Dendritic cell treated with granulocyte-macrophage colony-stimulating factor and Interleukin-4, amounts not matched to agents 40 ng/mL and 50 ng/mL, for 4 days (primary cell): ENCODE data around the gene P2RX3.

ENCODE experiments used
- H3K27ac Mint-ChIP-seq: one replicate; pipeline ENCODE4 v1.8.0; 2022; ENCODE audit warnings: mild to moderate bottlenecking, mixed read lengths
- H3K27me3 Mint-ChIP-seq: one replicate; pipeline ENCODE4 v1.8.0; 2022; ENCODE audit warnings: mild to moderate bottlenecking, mixed read lengths
- H3K36me3 Mint-ChIP-seq: one replicate; pipeline ENCODE4 v1.8.0; 2022; ENCODE audit warnings: low read depth, mixed read lengths
- H3K4me1 Mint-ChIP-seq: one replicate; pipeline ENCODE4 v1.8.0; 2022; ENCODE audit warnings: low read depth, mixed read lengths
- H3K4me3 Mint-ChIP-seq: one replicate; pipeline ENCODE4 v1.8.0; 2022; ENCODE audit warnings: mild to moderate bottlenecking, moderate library complexity, mixed read lengths
- H3K9me3 Mint-ChIP-seq: one replicate; pipeline ENCODE4 v1.8.0; 2022; ENCODE audit warnings: mixed read lengths
- intact Hi-C: fragments of 100-400 bp; cut with micrococcal nuclease; formaldehyde crosslinking; loops from one replicate; pipeline ENCODE4 v1.15.0; 2022

Gene P2RX3

DNA sequence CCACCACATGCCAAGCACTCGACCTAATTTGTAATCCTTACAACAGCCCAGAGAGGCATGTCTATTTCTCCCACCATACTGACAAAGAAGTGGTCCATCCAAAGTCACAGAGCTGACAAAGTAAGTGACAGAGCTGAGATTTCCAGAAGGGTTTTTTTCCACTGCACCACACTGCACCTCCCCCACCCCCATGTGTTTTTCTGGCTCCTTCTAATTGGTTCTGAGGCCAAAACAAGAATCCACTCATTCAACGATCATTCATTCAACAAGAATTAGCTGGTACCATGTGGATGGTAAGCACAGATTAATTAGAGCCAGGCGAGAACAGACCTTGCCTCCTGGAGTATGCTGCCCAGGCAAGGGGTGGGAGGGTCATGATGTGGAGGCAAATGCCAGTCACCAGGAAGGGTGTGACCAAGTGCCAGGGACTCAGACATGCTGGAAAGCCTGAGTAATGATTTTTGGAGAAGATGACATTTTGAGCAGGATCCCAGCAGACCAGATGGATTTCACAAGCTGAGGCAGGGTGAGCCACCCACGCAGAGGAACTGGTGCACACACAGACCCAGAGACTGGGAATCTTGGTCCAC lies 67.2 kb downstream of the P2RX3 start:
- Mint-ChIP-seq H3K27ac (peak overlapping the region; percentile 47), H3K9me3 (peaks cover 10% of the 10 kb centered on the region), H3K36me3 (peaks cover 37% of the 10 kb centered on the region), H3K27me3 (no peaks in the 10 kb centered on the region), H3K4me1 (peaks cover 62% of the 10 kb centered on the region), H3K4me3 (no peak overlapping the region)
- intact Hi-C loops, result no loop called here

DNA sequence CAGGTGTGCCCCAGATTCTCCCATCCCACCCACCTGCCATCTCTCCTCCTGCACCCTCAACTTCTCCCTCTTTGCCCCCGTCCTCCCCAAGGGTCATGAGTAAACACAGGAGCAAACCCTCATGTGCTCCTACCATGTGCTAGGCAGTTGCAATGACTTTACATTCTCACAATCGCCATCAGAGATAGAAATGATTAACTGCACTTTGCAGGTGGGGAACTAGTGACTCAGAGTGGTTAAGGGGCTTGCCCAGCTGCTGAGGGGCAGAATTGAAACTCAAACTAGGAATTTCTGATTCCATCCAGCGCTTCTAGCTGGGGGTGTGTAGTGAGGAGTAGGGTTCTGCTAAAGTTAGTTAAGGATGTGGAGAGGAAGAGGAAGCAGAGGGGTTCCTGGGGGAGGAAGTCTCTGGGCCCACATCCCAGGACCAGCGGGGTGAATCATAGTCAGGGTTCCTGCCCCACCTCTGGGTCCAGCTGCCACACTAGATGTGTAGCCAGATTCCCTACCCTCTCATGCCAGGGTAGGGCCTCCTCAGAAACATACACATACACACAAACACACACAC lies 68.3 kb downstream of the P2RX3 start:
- peaks cover 63% of the 10 kb centered on the region for H3K4me1 Mint-ChIP-seq
- peak overlapping the region; percentile 47 for H3K27ac Mint-ChIP-seq
- H3K27me3 Mint-ChIP-seq, result no peaks in the 10 kb centered on the region
- H3K36me3 Mint-ChIP-seq, result peaks cover 46% of the 10 kb centered on the region
- peaks cover 10% of the 10 kb centered on the region for H3K9me3 Mint-ChIP-seq
- peak overlapping the region; percentile 31 for H3K4me3 Mint-ChIP-seq
- intact Hi-C loops, result no loop called here

DNA sequence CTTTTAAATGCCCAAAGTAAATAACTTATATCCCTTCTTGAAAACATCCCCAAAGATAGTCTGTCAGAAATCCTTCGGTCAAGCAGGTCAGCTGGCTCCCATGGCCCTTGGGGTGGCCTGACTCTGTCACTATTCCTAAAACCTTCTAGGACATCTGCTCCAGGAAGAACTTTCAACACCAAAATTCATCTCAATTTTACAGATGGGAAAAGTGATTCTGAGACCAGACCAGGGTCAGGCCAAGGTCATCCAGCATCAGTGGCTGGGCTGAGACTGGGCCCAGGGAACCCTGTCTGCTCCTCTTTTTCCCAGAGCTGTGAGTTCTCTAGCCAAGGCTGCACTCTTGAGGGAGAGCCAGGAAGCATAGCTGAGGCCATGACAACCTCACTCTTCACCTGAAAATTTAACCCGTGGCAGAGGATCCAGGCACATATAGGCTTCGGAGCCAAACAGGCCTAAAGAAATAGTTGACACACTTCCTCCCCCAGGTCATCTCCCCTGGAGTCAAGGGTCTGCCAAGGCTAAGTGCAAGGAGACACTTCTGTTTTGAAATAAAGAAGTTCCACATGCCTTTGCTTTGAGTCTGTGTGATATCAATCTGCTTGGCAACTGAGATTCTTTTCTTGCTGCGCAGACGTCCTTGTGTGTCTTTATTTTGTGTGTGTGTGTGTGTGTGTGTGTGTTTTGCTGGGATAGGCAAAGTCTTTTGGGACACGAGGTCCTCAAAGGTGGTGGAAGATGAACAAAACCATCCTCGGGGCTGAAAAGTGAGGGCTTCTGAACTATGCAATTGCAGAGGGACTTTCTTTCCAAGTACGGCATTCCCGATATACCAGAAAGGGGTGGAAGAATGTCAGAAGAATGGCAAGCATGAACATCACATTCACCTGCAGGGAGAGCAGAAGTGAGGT lies 69.1 kb downstream of the P2RX3 start:
- intact Hi-C loops, result no loop called here
- H3K4me3 Mint-ChIP-seq, result no peak overlapping the region
- H3K4me1 Mint-ChIP-seq, result peaks cover 63% of the 10 kb centered on the region
- peak overlapping the region; percentile 47 for H3K27ac Mint-ChIP-seq
- peaks cover 52% of the 10 kb centered on the region for H3K36me3 Mint-ChIP-seq
- no peaks in the 10 kb centered on the region for H3K27me3 Mint-ChIP-seq
- H3K9me3 Mint-ChIP-seq, result peaks cover 10% of the 10 kb centered on the region

DNA sequence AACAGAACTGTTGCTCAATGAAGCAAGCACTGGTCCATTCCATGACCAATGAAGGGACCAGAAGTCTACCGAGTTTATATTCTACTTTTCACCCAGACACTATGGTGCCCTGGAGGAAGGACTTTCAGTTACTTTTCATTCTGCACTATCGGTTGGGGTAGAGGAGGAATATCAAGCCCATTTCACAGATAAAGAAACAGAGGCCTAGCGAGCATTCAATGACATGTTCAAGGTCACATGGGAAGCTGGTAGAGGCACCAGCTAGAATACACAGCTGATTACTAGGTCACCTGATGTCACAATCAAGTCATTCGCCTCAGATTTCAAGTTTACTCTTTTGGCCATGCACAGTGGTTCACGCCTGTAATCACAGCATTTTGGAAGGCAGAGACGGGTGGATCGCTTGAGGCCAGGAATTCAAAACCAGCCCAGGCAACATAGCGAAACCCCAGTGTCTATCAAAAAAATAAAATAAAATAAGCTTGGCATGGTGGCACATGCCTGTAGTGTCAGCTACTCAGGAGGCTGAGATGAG lies 69.9 kb downstream of the P2RX3 start:
- Mint-ChIP-seq H3K4me3 (no peak overlapping the region), H3K4me1 (peaks cover 59% of the 10 kb centered on the region)

DNA sequence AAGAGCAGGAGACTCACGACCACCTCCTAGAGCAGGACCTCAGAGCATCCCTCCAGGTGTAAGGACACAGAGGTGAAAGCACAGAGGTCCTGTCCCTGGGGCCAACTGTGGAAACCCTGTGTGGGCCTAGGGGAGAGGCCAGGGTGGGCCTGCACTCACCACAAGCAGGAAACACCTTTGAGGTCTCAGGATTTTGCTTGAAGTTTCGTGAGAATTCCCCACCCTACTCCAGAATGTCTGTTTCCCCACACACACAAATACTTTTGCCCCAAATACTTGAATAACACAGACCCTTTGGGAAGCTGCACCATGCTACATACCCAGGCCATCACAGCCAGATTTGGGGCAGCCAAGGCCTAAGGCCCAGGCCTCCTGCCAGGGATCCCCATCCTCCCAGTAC lies 70.6 kb downstream of the P2RX3 start:
- H3K4me1 Mint-ChIP-seq, result peaks cover 55% of the 10 kb centered on the region
- H3K36me3 Mint-ChIP-seq, result peaks cover 66% of the 10 kb centered on the region
- no peak overlapping the region for H3K27ac Mint-ChIP-seq
- H3K4me3 Mint-ChIP-seq, result no peak overlapping the region
- no peaks in the 10 kb centered on the region for H3K9me3 Mint-ChIP-seq
- intact Hi-C loops, result no loop called here
- no peaks in the 10 kb centered on the region for H3K27me3 Mint-ChIP-seq

More for the DNA sequence above, 69.9 kb downstream of the P2RX3 start:
- Mint-ChIP-seq H3K9me3 (peaks cover 8% of the 10 kb centered on the region), H3K27ac (no peak overlapping the region), H3K36me3 (peaks cover 58% of the 10 kb centered on the region), H3K27me3 (no peaks in the 10 kb centered on the region)
- intact Hi-C loops, result no loop called here

DNA sequence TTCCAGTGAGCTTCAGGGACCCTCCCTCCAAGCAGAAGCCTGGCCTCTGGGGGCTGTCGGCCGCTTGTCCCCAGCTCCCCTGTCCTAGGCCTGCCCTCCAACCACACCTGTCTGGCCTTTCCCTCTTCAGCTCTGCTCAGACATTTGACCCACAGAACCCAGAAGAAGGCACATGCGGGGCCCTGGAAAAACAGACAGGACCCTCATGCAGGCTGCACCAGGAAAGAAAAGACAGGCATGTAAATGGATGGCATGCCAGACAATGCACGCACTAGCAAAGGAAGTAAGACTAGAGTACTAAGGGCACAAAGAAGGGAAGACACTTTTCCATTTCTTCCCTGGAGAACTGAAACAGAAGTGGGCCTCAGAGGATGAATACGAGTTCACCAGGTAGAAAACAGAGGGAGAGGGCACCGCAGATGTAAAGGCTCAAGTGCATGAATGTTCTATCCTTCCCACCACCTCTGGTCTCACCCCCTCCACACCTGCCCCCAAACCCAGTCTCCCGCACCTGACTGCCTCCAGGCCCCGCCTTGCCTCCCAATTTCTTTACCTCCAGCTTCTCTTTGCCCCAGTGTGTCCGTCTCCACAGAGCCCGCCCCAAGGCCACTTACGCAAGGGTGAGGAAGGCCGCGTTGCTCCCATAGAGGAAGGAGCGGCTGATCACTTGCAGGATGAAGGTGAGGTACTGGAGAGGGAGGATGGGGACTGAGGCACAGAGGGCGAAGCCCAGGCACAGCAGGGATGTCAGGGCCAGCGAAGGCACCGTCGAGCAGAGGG lies 71.4 kb downstream of the P2RX3 start:
- intact Hi-C loops, result no loop called here
- Mint-ChIP-seq H3K4me1 (peaks cover 51% of the 10 kb centered on the region), H3K9me3 (no peaks in the 10 kb centered on the region), H3K27ac (no peak overlapping the region), H3K4me3 (no peak overlapping the region), H3K36me3 (peaks cover 73% of the 10 kb centered on the region), H3K27me3 (no peaks in the 10 kb centered on the region)

DNA sequence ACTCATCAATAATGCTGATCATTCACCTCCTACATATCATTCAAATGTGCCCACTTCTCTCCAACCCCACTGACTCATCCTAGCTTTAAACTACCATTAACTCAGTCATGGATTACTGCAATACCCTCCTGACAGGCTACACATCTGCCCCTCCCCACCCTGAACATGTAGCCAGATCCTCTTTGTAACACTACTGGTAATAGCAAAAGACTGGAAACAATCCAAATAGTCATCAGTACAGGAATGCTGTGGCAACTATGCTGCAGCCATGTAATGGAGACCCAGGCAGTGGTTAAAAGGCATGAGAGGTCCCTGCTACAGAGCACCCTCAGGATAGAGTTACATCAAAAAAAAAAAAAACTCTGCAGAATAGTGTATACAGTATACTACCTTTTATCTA lies 72.1 kb downstream of the P2RX3 start:
- Mint-ChIP-seq H3K9me3 (no peaks in the 10 kb centered on the region), H3K4me3 (no peak overlapping the region), H3K27ac (no peak overlapping the region), H3K27me3 (no peaks in the 10 kb centered on the region), H3K4me1 (peaks cover 43% of the 10 kb centered on the region), H3K36me3 (peaks cover 81% of the 10 kb centered on the region)
- intact Hi-C loops, result no loop called here

DNA sequence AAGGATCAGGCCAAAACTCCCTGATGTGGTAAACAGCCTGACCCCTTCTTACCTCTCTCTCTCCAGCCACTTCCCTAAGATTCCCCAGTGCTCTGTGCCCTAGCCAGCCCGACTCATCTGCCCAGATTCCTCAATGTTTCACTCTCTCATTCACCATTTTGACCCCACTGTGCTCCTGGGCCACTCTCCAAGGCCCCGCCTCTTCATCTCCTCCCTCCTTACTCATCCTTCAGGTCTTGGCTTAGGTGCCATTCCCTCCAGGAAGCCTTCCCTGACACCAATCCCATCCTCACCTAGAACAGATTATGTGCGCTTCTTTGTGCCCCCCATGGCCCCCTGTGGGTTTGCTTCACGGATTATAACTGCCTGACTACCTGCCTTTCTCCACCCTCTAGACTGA lies 75.5 kb downstream of the P2RX3 start:
- intact Hi-C loops, result no loop called here
- Mint-ChIP-seq H3K27me3 (no peaks in the 10 kb centered on the region), H3K36me3 (peaks cover 95% of the 10 kb centered on the region), H3K4me1 (peaks cover 19% of the 10 kb centered on the region), H3K4me3 (no peak overlapping the region), H3K27ac (no peak overlapping the region), H3K9me3 (no peaks in the 10 kb centered on the region)

DNA sequence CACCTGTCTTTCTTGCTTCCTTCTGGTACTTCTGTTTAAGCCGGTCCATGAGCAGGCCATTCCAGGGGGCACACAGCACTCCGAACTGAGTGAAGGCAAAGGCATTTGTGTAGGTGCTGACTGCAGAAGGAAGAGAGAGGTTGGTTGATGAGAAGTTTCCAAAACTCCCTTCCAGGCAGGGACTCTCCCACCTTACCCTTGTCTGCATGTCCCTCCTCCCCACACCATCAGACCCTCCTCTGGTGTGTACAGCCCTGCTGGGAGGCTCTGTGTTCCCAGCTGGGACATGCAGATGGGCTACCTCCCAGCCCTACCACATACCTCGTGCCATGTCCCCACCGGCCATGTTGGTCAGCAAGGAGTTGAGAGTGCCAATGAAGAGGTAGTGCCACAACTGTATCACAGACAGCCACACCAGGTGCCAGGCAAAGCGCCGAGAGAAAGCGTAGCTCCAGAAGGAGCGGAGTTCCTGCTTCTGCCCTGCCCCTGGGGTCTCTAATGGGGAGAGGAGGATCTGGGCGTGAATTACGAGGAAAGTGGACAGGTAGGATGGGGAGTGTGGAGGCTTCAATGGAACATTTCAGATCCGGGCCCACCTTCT lies 76.6 kb downstream of the P2RX3 start:
- Mint-ChIP-seq H3K27me3 (no peaks in the 10 kb centered on the region), H3K9me3 (no peaks in the 10 kb centered on the region), H3K36me3 (peaks cover 95% of the 10 kb centered on the region), H3K4me1 (peaks cover 19% of the 10 kb centered on the region), H3K27ac (no peak overlapping the region), H3K4me3 (no peak overlapping the region)
- intact Hi-C loops, result no loop called here

DNA sequence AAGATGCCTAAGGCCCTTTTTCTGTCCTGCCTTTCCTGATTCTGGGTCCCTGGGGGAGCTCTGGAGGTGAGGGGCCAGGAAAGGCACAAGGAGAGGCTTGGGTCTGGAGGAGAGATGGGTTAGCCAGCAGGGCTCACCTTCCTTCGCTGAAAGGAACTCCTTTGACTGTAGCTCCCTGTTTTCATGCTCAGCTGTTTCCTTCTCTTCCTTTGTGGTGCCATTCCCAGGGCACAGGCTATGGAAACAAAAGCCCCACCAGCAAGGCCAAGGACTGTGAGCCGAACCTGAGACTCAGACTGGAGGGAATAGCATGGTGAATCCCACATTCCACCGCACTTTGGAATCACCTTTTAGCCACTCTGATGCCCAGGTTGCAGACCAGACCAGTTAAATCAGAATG lies 78.3 kb downstream of the P2RX3 start:
- intact Hi-C loops, result no loop called here
- no peak overlapping the region for H3K4me3 Mint-ChIP-seq
- H3K4me1 Mint-ChIP-seq, result peaks cover 16% of the 10 kb centered on the region
- no peak overlapping the region for H3K27ac Mint-ChIP-seq
- no peaks in the 10 kb centered on the region for H3K9me3 Mint-ChIP-seq
- peaks cover 96% of the 10 kb centered on the region for H3K36me3 Mint-ChIP-seq
- no peaks in the 10 kb centered on the region for H3K27me3 Mint-ChIP-seq

DNA sequence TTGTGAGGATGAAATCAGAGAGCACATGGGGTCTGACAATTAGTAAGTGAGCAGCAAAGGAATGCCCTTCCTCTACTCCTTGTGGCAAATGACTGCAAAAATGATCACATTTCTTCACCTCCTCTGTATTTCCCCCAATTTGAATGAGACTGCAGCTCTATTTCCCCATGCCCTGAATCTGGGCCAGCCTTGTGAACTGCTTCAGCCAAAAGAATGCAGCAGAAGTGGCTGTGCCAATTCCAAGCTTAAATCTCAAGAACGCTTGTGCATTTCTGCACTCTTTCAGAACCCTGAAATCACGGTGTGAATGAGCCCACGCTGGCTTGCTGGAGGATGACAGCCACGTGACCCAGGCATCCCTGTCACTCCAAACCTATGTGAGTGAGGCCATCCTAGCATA lies 78.9 kb downstream of the P2RX3 start:
- H3K27ac Mint-ChIP-seq, result no peak overlapping the region
- H3K4me3 Mint-ChIP-seq, result no peak overlapping the region

DNA sequence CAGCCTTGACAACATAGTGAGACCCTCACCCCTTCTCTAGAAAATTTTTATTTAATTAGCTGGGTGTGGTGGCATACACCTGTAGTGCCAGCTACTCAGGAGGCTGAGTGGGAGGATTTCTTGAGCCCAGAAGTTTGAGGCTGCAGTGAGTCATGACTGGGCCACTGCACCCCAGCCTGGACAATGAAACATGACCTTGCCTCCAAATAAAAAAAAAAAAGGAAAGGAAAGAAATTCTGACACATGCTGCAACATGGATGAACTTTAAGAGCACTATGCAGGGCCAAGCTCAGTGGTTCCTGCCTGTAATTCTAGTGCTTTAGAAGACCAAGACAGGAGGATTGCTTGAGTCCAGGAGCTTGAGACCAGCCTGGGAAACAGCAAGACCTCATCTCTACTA lies 80.0 kb downstream of the P2RX3 start:
- no peak overlapping the region for H3K27ac Mint-ChIP-seq
- no peak overlapping the region for H3K4me3 Mint-ChIP-seq
- intact Hi-C loops, result no loop called here
- H3K9me3 Mint-ChIP-seq, result no peaks in the 10 kb centered on the region
- H3K36me3 Mint-ChIP-seq, result peaks cover 99% of the 10 kb centered on the region
- peaks cover 29% of the 10 kb centered on the region for H3K4me1 Mint-ChIP-seq
- H3K27me3 Mint-ChIP-seq, result no peaks in the 10 kb centered on the region

More for the DNA sequence above, 78.9 kb downstream of the P2RX3 start:
- Mint-ChIP-seq H3K27me3 (no peaks in the 10 kb centered on the region), H3K36me3 (peaks cover 96% of the 10 kb centered on the region), H3K9me3 (no peaks in the 10 kb centered on the region), H3K4me1 (peaks cover 20% of the 10 kb centered on the region)
- intact Hi-C loops, result no loop called here

DNA sequence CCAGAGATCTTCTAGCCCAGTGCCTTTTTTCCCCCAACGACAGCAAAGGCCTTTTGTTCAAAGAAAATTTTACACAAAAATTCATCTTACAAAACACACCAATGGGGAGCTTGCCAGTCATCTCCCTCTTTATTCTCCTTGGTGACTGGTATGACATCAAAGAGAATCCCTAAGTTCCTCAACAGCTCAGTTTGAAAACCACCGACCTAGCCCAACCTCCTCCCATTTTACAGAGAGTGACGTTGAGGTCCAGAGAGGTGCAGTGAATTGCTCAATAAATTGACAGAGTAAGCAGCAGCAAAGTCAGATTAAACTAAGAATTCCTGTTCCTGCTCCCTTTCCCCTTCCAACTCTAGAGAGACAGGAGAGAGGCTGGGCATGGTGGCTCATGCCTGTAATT lies 81.0 kb downstream of the P2RX3 start:
- Mint-ChIP-seq H3K4me1 (peaks cover 34% of the 10 kb centered on the region), H3K27me3 (no peaks in the 10 kb centered on the region), H3K36me3 (peaks cover 99% of the 10 kb centered on the region), H3K27ac (no peak overlapping the region), H3K4me3 (no peak overlapping the region), H3K9me3 (no peaks in the 10 kb centered on the region)
- intact Hi-C loops, result no loop called here
